Tibial artery (tissue), 4 donors: ENCODE results near the gene PIK3R1.

Experiments used
- DNase-seq, 2 donors: peaks; one replicate each; pipeline ENCODE4 v3.0.0-alpha.2; 2019
- H3K27ac ChIP-seq, 2 donors: fragments of 200-600 bp; sonication (generic) in 1 of 2; 1 replicate in 1 of 2; 2 replicates in 1 of 2; pipeline ENCODE4 v1.5.1; 2018 to 2019; ENCODE audit warnings: mild to moderate bottlenecking in 1 of 2
- H3K27me3 ChIP-seq, 2 donors: fragments of 200-600 bp; sonication (generic) in 1 of 2; one replicate each; pipeline versions ENCODE4 v1.5.1 to v1.6.0; 2016 to 2019
- H3K36me3 ChIP-seq, 3 donors: fragments of 200-600 bp; sonication (generic) in 2 of 3; one replicate each; pipeline ENCODE4 v1.5.1; 2016 to 2019; ENCODE audit warnings: mild to moderate bottlenecking in 2 of 3
- H3K4me1 ChIP-seq, 4 donors: fragments of 200-600 bp; sonication (generic) in 2 of 4; 1 replicate in 3 of 4; 2 replicates in 1 of 4; pipeline ENCODE4 v1.5.1; 2016 to 2019
- H3K4me3 ChIP-seq, 2 donors: fragments of 200-600 bp; sonication (generic) in 1 of 2; 1 replicate in 1 of 2; 2 replicates in 1 of 2; pipeline ENCODE4 v1.5.1; 2018 to 2019; ENCODE audit warnings: mild to moderate bottlenecking in 2 of 2
- H3K9me3 ChIP-seq, 3 donors: fragments of 200-600 bp; sonication (generic) in 1 of 3; one replicate each; pipeline ENCODE4 v1.5.1; 2016 to 2019
- intact Hi-C: fragments of 100-400 bp; cut with DNase I; formaldehyde crosslinking; loops from one replicate; pipeline ENCODE4 v1.15.0; 2023; ENCODE audit warnings: low total_unique reads
- TF ChIP-seq, protein P1 (sequence below), 2 experiments: fragments of 200-600 bp in 1 of 2; fragments of 450-650 bp in 1 of 2; IDR thresholded peaks; one replicate each; pipeline ENCODE4 v1.5.1; 2017 to 2019; ENCODE audit warnings: antibody characterized with exemption in 2 of 2, mild to moderate bottlenecking in 1 of 2, moderate library complexity in 1 of 2

The PIK3R1 gene

GRCh38 chr5:68285075-68285840 is 69.7 kb downstream of the PIK3R1 start:
- peaks cover 0 to 77% (median 36%) of the 10 kb centered on the region in 4 donors for H3K4me1 ChIP-seq

GRCh38 chr5:68285851-68286611 is 70.5 kb downstream of the PIK3R1 start:
- H3K27ac ChIP-seq = peak overlapping the region; percentile 23 to 86
- DNase-seq = no peak
- TF ChIP-seq, protein P1, sequence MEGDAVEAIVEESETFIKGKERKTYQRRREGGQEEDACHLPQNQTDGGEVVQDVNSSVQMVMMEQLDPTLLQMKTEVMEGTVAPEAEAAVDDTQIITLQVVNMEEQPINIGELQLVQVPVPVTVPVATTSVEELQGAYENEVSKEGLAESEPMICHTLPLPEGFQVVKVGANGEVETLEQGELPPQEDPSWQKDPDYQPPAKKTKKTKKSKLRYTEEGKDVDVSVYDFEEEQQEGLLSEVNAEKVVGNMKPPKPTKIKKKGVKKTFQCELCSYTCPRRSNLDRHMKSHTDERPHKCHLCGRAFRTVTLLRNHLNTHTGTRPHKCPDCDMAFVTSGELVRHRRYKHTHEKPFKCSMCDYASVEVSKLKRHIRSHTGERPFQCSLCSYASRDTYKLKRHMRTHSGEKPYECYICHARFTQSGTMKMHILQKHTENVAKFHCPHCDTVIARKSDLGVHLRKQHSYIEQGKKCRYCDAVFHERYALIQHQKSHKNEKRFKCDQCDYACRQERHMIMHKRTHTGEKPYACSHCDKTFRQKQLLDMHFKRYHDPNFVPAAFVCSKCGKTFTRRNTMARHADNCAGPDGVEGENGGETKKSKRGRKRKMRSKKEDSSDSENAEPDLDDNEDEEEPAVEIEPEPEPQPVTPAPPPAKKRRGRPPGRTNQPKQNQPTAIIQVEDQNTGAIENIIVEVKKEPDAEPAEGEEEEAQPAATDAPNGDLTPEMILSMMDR (IDR thresholded peaks at IDR 0.05) = peak; percentile 64 to 86
- H3K4me1 ChIP-seq = peaks cover 0 to 84% (median 42%) of the 10 kb centered on the region in 4 donors
- H3K27me3 ChIP-seq = no peaks in the 10 kb centered on the region
- H3K9me3 ChIP-seq = no peaks in the 10 kb centered on the region
- intact Hi-C loops = loop anchor here (5.0 kb wide), 2 partner anchors 176 to 676 kb away; no protein-coding TSS in a partner anchor
- no peak overlapping the region for H3K4me3 ChIP-seq
- H3K36me3 ChIP-seq = peaks cover 33 to 46% (median 35%) of the 10 kb centered on the region in 3 donors

More at GRCh38 chr5:68285075-68285840, 69.7 kb downstream of the PIK3R1 start:
- intact Hi-C loops = loop anchor here (5.0 kb wide), 2 partner anchors 177 to 677 kb away; no protein-coding TSS in a partner anchor
- no peaks in the 10 kb centered on the region for H3K27me3 ChIP-seq
- no peak overlapping the region for H3K4me3 ChIP-seq
- TF ChIP-seq, protein P1 (IDR thresholded peaks at IDR 0.05) = no peak
- peak overlapping the region in 1 of 2 donors; percentile 86 for H3K27ac ChIP-seq
- no peaks in the 10 kb centered on the region for H3K9me3 ChIP-seq
- peaks cover 41 to 54% (median 43%) of the 10 kb centered on the region in 3 donors for H3K36me3 ChIP-seq
- DNase-seq = no peak

- H3K36me3 ChIP-seq = peaks cover 28 to 40% (median 30%) of the 10 kb centered on the region in 3 donors
- intact Hi-C loops = loop anchor here (5.0 kb wide), 2 partner anchors 176 to 676 kb away; no protein-coding TSS in a partner anchor
- H3K4me3 ChIP-seq = no peak overlapping the region
- H3K4me1 ChIP-seq = peaks cover 0 to 89% (median 47%) of the 10 kb centered on the region in 4 donors
- no peak for DNase-seq
- no peaks in the 10 kb centered on the region for H3K9me3 ChIP-seq
- peak overlapping the region; percentile 23 to 86 for H3K27ac ChIP-seq
- no peaks in the 10 kb centered on the region for H3K27me3 ChIP-seq
- TF ChIP-seq, protein P1 (IDR thresholded peaks at IDR 0.05) = no peak
Observed at GRCh38 chr5:68286612-68286912, 71.0 kb downstream of the PIK3R1 start.

DNA sequence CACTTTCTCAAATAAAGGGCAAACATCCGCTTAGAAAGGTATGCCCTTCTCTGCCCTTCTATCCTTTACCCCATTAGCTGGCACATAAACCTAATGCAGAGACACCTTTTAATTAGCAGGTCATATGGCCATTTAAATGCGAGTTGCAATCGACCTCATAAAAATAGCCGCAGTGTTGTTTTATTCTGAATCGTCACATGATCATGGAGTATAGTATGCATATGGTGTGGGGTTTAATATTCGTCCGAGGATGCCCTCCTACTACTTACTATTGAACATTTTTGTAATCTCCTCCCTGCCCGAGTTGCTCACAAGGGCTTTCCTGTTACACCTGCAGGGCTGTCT is 72.0 kb downstream of the PIK3R1 start:
- Histone ChIP-seq H3K36me3 (peaks cover 20 to 34% (median 22%) of the 10 kb centered on the region in 3 donors), H3K4me3 (peak overlapping the region; percentile 53 to 55), H3K27me3 (no peaks in the 10 kb centered on the region), H3K4me1 (peaks cover 0 to 92% (median 55%) of the 10 kb centered on the region in 4 donors), H3K9me3 (no peaks in the 10 kb centered on the region), H3K27ac (peak overlapping the region; percentile 76 to 86)
- TF ChIP-seq, protein P1 (IDR thresholded peaks at IDR 0.05) = no peak
- DNase-seq = no peak
- intact Hi-C loops = loop anchor here (5.0 kb wide), 2 partner anchors 175 to 675 kb away; no protein-coding TSS in a partner anchor

DNA sequence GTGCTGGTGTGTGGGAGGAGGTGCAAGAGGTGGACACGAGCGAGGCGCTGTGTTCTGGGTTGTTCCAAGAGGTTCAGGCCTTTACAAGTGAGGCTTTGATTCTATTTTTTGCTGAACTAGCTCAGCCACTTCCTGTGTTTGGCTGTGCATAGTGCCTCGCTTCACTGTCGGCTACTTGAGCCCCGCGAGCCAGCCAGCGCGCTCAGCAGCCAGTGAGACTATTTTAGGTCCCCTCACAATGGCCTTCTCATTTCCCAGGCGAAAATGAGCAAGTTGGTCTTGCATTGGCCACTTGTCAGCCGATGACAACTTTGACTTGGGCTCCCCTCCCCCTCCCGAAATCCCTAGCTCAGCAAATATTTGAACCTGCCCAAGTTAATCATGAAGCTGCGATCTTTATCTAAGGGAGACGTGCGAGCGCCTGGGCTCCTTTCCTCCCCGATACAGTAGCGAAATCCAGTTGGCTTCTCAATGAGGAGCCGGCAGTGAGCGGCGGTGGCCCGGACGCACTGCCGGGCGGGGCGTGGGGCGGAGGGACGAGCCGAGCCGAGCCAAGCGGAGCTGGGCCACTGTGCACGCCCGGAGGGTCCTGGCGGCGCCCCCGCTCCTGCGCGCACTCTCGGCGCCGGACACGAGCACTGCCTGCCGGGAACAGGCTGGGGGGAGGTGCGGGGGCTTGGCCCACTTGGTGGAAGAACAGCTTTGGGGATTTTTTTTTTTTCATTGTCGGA is 72.6 kb downstream of the PIK3R1 start:
- TF ChIP-seq, protein P1 (IDR thresholded peaks at IDR 0.05) = no peak
- peak; percentile 55 to 85 for DNase-seq
- Histone ChIP-seq H3K4me1 (peaks cover 0 to 91% (median 58%) of the 10 kb centered on the region in 4 donors), H3K9me3 (no peaks in the 10 kb centered on the region), H3K27me3 (no peaks in the 10 kb centered on the region), H3K27ac (peak overlapping the region; percentile 76 to 86), H3K36me3 (peaks cover 18 to 34% (median 22%) of the 10 kb centered on the region in 3 donors), H3K4me3 (peak overlapping the region; percentile 53 to 55)
- intact Hi-C loops = loop anchor here (5.0 kb wide), 2 partner anchors 174 to 674 kb away; no protein-coding TSS in a partner anchor
